HG03280 (cell line): ENCODE data around the gene PDE4D.

Source experiments
- ATAC-seq: cut with Tn5 transposase; IDR thresholded peaks from one replicate; pipeline ENCODE4 v1.9.1; 2021; ENCODE audit warnings: mild to moderate bottlenecking, moderate library complexity; ENCODE audit not compliant: unreplicated experiment

The PDE4D gene

DNA sequence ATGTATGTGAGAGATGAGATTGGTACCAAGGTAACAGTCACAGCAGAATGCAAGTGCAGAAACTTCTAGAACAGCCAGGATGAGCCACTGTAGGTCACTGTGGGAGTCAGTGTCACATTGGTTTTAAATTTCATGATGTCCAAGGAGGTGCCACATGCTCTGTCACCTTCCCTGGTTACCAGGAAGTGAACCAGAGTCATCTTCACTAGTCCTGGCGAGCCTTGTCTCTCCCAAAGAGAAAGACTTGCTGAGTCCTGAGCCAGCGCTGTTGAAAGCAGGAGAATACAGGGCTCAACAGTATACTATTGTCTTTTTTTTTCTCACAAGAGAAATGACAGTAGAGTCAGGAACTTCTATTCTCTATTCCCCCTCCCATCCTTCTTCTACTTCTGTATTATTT, 695.2 kb downstream of the PDE4D start:
- no peak for ATAC-seq

GRCh38 chr5:59197911-59198310, 695.6 kb downstream of the PDE4D start:
- no peak for ATAC-seq

DNA sequence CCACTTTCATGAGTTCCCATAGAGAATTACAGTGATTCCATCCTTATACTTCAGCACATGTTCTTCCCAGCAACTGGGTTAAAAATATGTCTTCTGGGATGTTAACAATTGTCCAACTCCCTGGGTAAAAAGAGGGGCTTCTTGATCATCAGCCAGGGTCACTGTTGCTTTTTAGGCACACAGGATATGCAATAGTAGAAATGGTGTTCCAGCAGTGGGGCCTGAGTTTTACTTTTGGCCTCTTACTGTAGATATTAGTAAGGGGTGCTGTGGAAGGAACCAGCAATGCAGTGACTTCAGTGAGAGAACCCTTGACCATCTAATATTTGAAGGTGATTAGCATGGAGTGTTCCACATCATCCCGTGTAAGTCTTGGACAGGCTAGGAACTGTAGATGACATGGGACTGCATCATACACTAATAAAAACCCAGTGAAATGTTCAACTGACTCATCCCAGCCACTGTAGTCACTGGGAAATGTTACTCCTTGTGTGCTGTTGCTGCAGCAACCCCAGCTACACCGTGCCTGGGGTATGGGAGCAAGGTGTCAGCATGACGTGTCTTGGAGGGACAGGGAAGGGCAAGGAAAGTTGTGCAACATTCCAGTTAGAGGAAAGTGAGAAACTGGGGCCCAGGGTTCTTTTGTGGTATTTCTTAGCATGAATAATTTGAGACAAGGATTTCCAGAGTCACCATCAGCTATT, 699.8 kb downstream of the PDE4D start:
- ATAC-seq = no peak

DNA sequence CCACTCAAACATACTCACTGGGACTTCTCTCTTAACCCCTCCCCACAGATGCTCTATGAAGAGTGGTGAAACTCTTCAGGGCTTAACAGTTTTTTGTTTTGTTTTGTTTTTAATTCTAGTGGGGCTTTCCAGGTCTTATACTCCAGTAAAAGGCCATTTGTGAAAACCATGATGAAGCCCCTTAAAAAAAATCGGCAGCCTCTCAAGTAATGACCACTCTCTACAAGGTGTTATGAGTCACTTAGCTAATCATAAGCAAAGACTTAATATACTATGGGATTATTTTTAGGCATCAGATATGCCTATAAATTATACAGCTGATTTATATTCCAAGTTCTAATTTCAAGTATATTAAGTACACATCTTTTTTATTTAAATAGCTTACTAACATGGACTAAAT, 702.8 kb downstream of the PDE4D start:
- ATAC-seq = no peak

- ATAC-seq = no peak
Measured at GRCh38 chr5:59189472-59190244, 703.9 kb downstream of the PDE4D start.

GRCh38 chr5:59188419-59189225, 704.9 kb downstream of the PDE4D start:
- ATAC-seq = peak; percentile 67

- peak; percentile 69 for ATAC-seq
Measured at GRCh38 chr5:59187857-59188256, 705.7 kb downstream of the PDE4D start.

DNA sequence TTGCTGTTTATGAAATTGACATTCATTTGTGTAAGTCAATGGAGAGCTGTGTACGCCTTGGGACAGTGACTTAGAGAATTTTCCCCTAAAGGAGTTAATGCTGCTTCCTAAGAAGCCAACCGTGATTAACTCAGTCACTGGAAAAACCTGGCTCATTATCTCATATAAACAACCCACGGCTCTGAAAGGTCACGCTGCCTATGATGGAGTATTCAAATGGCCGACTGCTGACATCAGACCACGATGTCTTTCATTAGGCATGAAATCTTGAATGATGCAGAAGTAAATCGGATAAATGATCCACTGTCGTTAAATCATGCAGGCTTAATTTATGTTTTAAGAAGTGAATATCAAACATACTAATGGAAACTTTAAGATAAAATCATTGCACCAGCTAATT, 706.9 kb downstream of the PDE4D start:
- ATAC-seq = no peak

DNA sequence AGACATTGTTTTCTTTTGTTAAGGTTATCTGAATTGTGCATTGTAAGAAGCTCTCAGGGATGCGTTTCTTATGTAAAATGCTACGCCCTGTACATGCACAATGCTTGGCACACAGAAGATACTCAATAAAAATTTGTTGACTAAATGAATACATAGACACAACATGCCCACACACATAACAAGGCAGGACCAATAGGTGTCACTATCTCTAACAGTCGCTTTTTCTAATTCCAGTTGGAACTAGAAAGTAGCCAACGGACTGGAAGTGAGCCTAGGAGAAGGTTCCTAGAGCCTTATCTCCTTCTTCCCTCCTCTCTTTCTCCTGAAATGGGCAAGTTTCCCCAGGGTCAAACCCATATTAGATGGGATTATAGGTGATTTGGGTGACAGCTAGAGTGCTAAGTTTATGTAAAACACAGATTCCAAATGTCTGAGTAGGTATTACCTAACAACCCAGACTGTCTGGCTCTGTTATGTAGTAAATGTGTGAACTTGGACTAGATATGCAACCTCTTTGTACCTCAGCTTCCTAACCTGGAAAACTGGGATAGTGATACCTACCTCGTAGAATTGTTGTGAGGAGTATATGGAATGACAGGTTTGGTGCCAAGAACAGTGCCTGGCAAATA, 707.7 kb downstream of the PDE4D start:
- no peak for ATAC-seq

- ATAC-seq = no peak
Measured at GRCh38 chr5:59184769-59185168, 708.8 kb downstream of the PDE4D start.

GRCh38 chr5:59182760-59183159, 710.8 kb downstream of the PDE4D start:
- no peak for ATAC-seq

GRCh38 chr5:59180515-59180914, 713.0 kb downstream of the PDE4D start:
- ATAC-seq = peak; percentile 56

GRCh38 chr5:59179704-59180103, 713.8 kb downstream of the PDE4D start:
- no peak for ATAC-seq

- no peak for ATAC-seq
Measured at GRCh38 chr5:59178482-59178881, 715.0 kb downstream of the PDE4D start.

DNA sequence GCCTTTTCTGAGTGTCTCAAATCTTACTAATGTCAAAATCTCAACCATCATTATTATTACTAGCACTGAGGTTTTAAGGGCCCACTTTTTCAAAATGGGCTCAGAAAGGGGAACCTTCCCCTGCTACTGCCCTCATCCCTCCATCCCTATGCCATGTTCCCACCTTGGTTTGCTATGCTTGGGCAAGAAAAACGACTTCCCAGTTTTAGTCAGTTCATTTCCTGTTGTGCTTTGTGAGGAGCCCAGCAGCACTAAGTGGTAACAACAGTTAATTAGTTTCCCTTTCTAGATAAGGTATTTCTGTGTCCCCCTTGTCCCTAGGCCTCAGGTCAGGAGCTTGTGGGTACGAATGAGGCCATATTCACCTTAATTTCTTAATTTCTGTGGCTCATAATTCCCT, 715.5 kb downstream of the PDE4D start:
- no peak for ATAC-seq

- ATAC-seq = no peak
Measured at GRCh38 chr5:59177644-59178043, 715.9 kb downstream of the PDE4D start.

GRCh38 chr5:59174248-59174844, 719.2 kb downstream of the PDE4D start:
- ATAC-seq = peak; percentile 48

DNA sequence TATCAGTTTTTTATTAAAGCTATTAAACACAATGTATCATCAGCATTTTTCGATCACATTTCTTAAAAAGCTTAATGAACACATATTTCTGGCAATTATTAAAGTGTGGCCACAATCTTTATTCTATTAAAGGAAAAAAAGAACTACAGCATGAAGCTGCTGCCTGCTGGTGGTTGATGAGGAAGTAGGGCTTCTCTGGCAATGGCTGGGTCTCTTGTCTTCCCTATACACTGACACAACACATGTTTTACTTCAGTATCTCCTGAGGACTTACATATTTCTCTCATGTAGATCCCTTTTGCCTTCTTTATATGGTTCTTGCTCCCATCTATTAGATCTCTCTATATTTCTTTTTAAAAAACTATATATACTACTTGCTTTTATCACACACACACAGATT, 719.9 kb downstream of the PDE4D start:
- ATAC-seq = no peak

GRCh38 chr5:59171131-59171530, 722.4 kb downstream of the PDE4D start:
- ATAC-seq = no peak

- no peak for ATAC-seq
Measured at GRCh38 chr5:59169768-59170150, 723.8 kb downstream of the PDE4D start.
